Measurements from ENCODE around the gene HLA-E.
A peak's percentile ranks its signal among the peaks of the same experiment; 100 is the strongest.
"Not testable (repeated sequence)": the region's sequence is repeated elsewhere in the genome, so short reads cannot be mapped to it uniquely, and the experiment has no call there.

HLA-E gene

GRCh38 chr6:30508890-30509736 lies 19.8 kb downstream of the HLA-E start:
- no peak for DNase-seq

GRCh38 chr6:30510419-30511168 lies 21.3 kb downstream of the HLA-E start:
- no peak for DNase-seq

- no peak for DNase-seq
Measured at GRCh38 chr6:30511169-30511546, 21.8 kb downstream of the HLA-E start.

DNA sequence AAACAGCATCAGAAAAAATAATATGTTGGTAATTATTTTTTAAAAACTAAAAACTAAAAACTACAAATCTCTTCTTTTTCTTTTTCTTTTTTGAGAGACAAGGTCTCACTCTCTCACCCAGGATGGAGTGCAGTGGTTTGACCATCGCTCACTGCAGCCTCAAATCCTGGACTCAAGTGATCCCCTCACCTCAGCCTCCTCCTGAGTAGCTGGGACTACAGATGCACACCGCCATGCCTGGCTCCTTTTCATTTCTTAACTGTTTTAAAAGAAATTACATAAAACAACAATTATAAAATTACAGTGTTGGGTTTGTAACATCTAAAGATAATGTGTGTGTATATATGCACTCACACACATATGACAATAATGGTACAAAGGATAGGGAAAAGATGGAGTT lies 24.1 kb downstream of the HLA-E start:
- no peak for DNase-seq

DNA sequence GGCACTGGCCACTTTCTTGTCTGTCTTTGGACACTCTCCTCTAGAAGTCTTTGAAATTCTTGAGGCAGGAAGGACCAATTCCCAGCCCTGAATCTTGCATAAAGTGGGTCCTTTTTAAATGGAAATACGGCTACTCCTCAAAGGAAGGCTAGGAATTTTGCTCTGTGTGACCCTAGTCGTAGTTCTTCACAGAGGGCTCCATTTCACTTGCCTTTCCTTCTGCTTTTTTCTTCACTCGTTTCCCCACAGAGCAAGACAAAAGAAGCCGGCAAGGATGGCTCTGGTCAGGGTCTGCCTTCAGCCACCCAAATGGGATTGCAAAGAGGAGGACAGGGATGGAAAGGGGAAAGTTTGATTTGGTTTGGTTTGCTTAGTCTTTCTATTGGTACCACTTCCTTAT lies 25.8 kb downstream of the HLA-E start:
- no peak for DNase-seq

GRCh38 chr6:30515944-30516753 lies 26.8 kb downstream of the HLA-E start:
- peak; percentile 94 for DNase-seq

DNA sequence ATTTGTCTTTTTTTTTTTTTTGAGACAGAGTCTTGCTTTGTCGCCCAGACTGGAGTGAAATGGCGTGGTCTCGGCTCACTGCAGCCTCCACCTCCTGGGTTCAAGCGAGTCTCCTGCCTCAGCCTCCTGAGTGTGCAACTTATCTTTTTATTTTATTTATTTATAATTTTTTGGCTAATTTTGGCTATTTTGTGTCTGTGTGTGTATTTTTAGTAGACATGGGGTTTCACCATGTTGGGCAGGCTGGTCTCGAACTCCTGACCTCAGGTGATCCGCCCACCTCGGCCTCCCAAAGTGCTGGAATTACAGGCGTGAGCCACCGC lies 27.4 kb downstream of the HLA-E start:
- DNase-seq, result not testable (repeated sequence)

DNA sequence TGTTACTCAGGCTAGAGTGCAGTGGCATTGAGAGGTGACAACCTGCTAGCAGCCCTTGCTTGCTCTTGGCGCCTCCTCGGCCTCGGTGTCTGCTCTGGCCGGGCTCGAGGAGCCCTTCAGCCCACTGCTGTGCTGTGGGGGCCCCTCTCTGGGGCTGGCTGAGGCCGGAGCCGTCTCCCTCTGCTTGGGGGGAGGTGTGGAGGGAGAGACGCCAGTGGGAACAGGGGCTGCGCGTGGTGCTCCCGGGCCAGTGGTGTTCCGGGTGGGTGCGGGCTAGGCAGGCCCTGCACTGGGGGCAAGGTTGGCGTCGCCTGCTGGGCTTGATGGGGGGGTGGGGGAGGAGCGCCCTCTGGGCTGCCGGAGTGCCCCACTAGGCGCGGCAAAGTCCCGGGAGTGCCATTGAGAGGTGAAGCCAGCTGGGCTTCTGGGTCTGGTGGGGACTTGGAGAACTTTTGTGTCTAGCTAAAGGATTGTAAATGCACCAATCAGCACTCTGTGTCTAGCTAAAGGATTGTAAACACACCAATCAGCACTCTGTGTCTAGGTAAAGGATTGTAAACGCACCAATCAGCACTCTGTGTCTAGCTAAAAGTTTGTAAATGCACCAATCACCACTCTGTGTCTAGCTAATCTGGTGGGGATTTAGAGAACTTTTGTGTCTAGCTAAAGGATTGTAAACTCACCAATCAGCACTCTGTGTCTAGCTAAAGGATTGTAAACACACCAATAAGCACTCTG lies 28.6 kb downstream of the HLA-E start:
- DNase-seq, result not testable (repeated sequence)

DNA sequence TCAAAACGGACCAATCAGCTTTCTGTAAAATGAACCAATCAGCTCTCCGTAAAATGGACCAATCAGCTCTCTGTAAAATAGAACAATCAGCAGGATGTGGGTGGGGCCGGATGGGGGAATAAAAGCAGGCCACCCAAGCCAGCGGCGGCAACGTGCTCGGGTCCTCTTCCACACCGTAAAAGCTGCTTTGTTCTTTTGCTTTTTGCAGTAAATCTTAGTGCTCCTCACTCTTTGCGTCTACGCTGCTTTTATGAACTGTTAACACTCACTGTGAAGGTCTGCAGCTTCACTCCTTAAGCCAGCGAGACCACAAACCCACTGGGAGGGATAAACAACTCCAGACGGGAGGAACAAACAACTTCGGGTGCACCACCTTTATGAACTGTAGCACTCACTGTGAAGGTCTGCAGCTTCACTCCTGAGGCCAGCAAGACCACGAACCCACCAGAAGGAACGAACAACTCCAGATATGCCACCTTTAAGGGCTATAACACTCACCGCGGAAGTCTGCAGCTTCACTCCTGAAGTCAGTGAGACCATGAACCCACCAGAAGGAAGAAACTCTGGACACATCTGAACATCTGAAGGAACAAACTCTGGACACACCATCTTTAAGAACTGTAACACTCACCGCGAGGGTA lies 29.3 kb downstream of the HLA-E start:
- DNase-seq, result peak; percentile 24

- DNase-seq, result no peak
Measured at GRCh38 chr6:30520522-30520921, 31.2 kb downstream of the HLA-E start.

GRCh38 chr6:30521082-30521481 lies 31.8 kb downstream of the HLA-E start:
- DNase-seq, result not testable (repeated sequence)

DNA sequence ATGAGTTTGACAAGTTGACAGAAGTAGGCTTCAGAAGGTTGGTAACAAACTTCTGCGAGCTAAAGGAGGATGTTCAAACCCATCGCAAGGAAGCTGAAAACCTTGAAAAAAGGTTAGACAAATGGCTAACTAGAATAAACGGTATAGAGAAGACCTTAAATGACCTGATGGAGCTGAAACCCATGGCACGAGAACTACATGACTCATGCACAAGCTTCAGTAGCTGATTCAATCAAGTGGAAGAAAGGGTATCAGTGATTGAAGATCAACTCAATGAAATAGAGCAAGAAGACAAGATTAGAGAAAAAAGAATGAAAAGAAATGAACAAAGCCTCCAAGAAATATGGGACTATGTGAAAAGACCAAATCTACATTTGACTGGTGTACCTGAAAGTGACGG lies 32.6 kb downstream of the HLA-E start:
- DNase-seq, result not testable (repeated sequence)

DNA sequence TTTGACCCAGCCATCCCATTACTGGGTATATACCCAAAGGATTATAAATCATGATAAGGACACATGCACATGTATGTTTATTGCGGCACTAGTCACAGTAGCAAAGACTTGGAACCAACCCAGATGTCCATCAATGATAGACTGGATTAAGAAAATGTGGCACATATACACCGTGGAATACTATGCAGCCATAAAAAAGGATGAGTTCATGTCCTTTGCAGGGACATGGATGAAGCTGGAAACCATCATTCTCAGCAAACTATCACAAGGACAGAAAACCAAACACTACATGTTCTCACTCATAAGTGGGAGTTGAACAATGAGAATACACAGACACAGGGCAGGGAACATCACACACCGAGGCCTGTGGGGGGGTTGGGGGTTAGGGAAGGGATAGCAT lies 37.1 kb downstream of the HLA-E start:
- not testable (repeated sequence) for DNase-seq

GRCh38 chr6:30529349-30529875 lies 40.1 kb downstream of the HLA-E start:
- not testable (repeated sequence) for DNase-seq

DNA sequence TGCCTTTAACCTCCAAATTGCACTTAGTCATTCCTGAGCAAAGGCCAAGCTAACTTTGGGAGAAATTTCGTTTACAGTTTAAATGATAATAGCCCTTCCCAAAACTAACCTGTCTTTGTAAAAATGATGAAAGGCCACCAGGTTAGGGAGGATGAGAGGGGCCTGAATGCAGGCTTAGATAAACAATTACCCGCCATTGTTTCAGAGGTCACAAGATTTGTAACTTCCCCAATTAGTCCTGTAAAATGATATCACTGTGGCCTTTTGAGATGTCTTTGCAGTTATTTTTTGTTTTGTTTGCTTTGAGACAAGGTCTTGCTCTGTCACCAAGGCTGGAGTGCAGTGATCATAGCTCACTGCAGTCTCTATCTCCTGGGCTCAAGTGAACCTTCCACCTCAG lies 40.7 kb downstream of the HLA-E start:
- DNase-seq, result no peak

DNA sequence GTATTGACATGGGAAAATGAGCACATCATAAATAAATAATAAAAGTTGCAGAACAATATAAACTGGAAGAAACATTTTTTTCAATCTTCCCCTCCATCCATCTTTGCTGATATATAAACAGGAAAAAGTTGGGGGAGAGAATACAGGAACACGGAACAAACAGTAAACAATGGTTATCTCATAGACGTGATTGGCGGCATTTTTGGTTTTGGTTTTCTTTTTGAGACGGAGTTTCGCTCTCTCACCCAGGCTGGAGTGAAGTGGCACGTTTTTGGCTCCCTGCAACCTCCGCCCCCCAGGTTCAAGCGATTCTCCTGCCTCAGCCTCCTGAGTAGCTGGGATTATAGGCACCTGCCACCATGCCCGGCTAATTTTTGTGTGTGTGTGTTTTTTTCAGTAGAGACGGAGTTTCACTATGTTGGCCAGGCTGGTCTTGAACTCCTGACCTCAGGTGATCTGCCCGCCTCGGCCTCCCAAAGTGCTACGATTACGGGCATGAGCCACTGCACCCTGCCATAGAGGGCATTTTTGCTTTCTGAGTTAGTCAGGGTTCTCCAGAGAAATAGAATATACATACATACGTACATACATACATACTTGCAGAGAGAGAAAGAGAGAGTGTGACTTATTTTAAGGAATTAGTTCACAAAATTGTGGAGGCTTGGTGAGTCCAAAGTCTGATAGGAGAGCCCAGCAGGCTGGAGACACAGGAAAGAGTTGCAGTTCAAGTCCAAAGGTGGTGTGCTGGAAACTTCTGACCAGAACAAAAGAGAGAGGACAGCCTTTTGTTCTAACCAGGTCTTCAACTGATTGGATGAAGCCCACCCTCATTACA lies 44.4 kb downstream of the HLA-E start:
- DNase-seq, result no peak

- no peak for DNase-seq
Measured at GRCh38 chr6:30537931-30538330, 48.6 kb downstream of the HLA-E start.

- DNase-seq, result peak; percentile 84
Measured at GRCh38 chr6:30541515-30542403, 52.5 kb downstream of the HLA-E start.

GRCh38 chr6:30542404-30542725 lies 53.1 kb downstream of the HLA-E start:
- no peak for DNase-seq

DNA sequence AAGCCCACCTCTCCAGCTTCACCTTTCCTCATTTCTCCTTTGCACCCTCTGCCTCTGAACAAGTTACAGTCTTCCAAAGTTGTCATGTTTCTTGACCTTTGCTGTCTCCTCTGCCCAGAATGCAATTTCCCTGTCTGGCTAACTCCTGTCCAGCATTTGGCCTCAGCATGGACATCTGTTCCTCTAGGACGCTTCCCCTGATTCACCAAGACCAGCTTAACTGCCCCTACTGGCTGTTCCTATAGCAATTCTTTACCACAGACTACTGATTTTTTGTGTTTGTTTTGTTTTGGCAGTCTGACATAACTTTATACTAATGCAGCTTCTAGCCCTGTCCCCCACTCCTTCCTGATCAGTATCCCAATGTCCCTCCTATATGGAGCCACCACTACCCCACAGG lies 53.6 kb downstream of the HLA-E start:
- no peak for DNase-seq

Measured in DMS53 (cell line).